HG03469 (cell line): ENCODE measurements around the gene ARHGAP40.
"Not testable (repeated sequence)": the region's sequence is repeated elsewhere in the genome, so short reads cannot be mapped to it uniquely, and the experiment has no call there.

Experiments used
- ATAC-seq: cut with Tn5 transposase; IDR thresholded peaks from one replicate; pipeline ENCODE4 v1.9.1; 2021; ENCODE audit warnings: mild to moderate bottlenecking, moderate library complexity, moderate number of reproducible peaks; ENCODE audit not compliant: unreplicated experiment

Gene ARHGAP40

GRCh38 chr20:38586181-38586525 is 15.5 kb upstream of the ARHGAP40 start:
- ATAC-seq, result no peak

DNA sequence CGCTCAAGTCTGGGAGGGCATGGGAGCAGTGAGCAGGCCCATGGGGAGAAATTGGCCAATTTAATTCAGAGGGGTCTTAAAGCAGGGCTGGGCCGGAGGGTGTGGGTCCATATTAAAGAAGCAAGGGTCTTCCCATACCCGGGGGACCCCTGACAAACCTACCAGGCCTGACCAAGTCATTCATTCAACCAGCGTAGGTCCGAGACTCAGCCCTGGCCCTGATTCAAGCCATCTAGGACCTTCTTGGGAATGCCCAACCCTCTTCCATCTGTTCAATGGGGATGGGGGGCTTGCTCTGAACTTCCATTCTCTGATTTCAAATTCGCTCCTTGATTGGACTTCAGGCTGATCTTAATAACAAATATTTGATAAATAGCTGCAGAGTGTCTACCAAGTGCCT is 13.3 kb upstream of the ARHGAP40 start:
- no peak for ATAC-seq

GRCh38 chr20:38589351-38589750 is 12.3 kb upstream of the ARHGAP40 start:
- ATAC-seq, result no peak

- no peak for ATAC-seq
Observed at GRCh38 chr20:38589967-38590675, 11.5 kb upstream of the ARHGAP40 start.

GRCh38 chr20:38590676-38591473 is 10.7 kb upstream of the ARHGAP40 start:
- ATAC-seq, result no peak

- ATAC-seq, result no peak
Observed at GRCh38 chr20:38591474-38592410, 9.9 kb upstream of the ARHGAP40 start.

- ATAC-seq, result not testable (repeated sequence)
Observed at GRCh38 chr20:38592411-38592790, 9.2 kb upstream of the ARHGAP40 start.

DNA sequence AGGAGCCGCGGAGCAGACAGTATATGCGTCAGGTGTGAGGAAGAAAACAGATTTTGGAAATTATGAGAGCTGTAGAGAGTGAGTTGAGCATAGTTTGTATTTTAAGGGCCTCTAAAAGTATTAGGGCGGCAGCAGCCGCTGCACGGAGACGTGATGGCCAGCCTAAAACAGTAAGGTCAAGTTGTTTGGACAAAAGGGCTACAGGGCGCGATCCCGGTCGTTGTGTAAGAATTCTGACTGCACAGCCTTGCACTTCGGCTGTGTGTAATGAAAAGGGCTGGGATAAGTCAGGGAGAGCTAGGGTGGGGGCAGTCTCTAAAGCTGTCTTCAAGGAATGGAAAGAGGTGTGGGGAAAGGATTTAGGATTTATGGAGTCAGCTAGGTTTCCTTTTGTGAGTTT is 7.3 kb upstream of the ARHGAP40 start:
- not testable (repeated sequence) for ATAC-seq

DNA sequence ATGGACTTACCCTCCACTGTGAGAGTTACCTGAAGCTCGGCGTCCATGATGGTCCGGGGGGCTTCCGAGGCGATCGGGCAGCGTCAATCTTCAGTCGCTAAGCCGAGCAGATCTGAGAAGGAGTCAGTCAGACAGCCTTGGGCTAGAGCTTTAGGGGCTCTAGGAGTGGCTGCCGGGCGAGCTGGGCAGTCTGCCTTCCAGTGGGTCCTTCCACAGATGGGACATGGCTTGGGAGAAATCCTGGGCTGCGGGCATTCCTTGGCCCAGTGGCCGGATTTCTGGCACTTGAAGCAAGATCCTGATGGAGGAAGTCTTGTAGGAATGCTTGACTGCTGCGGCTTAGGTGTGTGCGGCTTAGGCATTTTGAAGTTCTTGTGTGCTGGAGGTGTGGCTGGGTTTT is 5.7 kb upstream of the ARHGAP40 start:
- ATAC-seq, result not testable (repeated sequence)

DNA sequence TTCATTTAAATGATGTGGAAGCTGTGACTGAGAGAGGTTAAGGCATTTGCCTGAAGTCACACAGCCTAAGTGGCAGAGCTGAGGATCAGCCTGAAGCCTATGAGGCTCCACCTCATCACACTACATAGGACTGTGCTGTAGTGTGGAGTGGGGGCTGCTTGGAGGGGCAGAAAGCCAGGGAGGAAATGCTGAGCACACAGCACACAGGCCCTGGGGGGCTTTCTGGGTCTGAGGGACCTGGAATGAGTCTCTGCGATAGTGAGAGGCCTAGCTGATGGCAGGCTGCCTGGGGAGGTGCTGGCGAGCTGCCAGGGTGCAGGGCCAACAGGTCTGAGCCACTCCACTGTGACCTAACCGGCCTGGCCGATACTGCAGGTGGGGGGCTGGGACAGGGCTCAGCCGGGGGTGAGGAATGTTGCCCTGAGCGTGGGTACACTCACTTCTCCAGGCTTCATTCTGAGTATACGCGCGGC is 2.2 kb upstream of the ARHGAP40 start:
- ATAC-seq, result no peak

DNA sequence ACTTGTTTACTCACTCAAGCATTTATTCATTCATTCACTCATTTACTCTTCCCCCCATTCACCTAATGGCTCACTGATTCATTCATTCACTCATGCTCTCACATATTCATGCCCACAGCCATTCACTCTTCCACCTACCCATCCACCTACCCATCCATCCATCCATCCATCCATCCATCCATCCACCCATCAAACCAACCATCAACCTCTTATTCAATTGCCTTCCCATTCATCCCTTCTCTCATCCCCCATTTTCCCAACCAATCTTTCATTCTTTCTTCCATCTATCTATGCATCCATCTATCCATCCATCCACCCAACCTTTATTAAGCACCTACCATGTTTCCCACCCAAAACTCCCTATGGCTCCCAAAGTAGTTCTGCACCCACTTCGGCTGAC is 1.6 kb upstream of the ARHGAP40 start:
- no peak for ATAC-seq

DNA sequence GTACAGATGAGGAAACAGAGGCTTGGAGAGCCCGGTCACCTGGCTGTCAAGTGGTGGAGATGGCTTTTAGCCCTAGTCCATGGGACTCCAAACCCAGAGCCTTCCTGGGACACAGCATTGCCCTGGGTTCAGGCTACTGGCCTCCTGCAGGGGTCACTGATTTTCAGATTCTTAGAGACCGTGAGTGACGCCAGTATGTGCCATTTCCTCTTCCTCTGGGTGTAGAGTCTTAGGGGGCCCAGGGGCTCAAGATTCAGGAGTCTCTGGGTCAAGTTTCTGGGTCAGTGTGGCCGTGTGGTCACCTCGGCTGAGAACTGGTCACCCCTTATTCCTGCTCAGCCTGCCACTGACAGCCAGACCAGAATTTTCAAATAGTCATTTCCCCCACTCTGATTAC is 574 bp downstream of the ARHGAP40 start:
- ATAC-seq, result no peak

DNA sequence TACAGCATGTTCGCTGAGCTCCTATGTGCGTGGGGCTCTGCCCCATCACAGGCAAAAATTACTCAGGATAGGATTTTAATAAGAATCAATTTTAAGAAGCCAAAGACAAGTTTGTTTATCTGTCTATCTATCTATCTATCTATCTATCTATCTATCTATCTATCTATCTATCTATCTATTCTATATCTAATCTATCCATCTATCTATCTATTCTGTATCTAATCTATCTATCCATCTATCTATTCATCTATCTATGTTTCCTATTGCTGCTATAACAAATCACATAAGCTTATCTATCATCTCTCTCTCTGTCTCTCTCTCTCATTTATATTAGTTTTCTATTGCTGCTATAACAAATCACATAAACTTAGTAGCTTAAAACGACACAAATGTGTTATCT is 1.7 kb downstream of the ARHGAP40 start:
- no peak for ATAC-seq

GRCh38 chr20:38604873-38605303 is 3.3 kb downstream of the ARHGAP40 start:
- no peak for ATAC-seq

GRCh38 chr20:38607351-38607750 is 5.7 kb downstream of the ARHGAP40 start:
- ATAC-seq, result no peak

DNA sequence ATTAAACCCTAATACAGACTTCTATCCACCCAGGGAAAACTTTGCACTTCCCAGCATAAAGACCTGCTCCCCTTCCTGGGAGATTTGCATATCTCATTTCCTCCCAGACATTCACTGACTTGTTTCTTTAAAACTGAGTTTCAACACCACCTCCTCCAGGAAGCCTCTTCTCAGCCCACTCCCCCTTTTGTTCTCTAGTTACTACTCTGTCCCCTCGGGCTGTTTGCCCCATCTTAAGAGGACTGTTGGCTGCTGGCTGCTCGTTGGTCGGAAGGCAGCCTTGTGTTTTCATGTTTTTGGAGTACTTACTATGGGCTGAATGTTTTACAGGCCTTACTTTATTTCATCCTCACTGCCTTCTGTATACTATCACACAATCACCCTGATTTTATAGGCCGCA is 6.6 kb downstream of the ARHGAP40 start:
- ATAC-seq, result no peak

DNA sequence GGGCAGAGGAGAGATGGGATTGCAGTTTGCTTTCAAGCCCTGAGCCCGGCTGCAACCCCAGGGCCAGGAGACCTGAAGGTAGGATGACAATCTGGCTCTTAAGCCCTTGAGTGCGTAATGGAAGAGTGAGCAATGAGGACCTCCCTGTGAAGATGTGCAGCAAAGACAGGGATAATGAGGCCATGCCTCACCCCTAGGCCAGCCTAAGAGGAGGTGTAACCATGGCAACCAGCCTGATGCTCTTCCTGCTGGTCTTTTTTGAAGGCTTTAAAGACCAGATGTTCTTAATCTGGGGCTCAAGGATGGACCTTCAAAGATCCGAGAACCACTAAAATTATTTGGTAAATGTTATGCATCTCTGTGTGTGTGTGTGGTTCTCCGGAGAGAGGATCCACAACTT is 8.2 kb downstream of the ARHGAP40 start:
- ATAC-seq, result no peak

GRCh38 chr20:38610521-38610920 is 8.9 kb downstream of the ARHGAP40 start:
- no peak for ATAC-seq

DNA sequence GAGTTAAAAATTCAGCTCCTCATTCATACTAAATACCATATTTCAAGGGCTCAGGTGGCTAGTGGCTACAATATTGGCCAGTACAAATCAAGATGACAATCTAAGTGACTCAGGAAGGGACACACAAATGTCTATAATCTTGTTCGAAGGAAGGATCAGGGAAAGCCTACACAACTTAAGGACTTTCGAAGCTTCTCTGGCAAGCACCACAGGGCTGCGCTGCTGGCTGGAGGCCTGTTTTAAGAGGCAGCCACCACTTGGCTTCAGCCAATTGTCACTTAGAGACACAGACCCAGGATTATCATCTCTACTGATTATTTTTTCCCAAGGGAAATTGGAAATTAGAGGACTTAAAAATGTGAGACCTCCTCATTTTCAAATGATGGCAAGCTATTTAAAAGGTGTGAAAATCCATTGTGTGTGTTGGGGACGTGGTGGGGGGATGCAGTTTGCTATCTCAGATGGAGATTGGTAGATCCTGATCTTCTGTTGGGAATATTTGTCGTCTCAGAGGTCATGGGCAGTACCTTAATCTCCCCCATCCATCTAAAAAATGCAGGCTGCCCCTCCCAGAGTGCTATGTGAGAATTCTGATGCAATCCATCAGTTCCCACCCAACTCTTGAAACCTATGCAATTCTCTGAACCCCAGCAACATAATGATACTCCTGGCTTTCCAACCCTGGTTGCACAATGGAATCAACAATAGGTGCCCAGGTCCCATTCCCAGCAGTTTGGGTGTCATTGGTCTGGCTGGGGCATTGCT is 11.3 kb downstream of the ARHGAP40 start:
- no peak for ATAC-seq

DNA sequence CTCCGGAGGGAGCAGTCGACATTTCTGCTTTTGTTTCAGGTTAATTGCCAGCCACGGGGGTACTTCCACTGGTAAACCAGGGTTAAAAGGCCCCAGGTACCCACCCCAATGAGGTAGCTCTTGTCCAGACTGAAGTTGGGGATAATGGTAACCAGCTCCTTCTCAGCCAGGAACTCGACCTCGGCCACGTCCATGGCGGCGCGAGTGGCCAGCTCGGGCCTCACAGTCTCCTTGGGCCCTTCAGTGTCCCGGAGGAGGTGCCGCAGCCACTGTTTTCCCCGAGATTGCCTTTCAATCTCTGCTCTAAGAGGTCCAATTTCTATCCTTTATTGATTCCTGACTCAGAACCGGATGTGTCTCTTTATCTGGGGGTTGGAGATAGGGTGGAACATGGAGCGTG is 13.7 kb downstream of the ARHGAP40 start:
- no peak for ATAC-seq

DNA sequence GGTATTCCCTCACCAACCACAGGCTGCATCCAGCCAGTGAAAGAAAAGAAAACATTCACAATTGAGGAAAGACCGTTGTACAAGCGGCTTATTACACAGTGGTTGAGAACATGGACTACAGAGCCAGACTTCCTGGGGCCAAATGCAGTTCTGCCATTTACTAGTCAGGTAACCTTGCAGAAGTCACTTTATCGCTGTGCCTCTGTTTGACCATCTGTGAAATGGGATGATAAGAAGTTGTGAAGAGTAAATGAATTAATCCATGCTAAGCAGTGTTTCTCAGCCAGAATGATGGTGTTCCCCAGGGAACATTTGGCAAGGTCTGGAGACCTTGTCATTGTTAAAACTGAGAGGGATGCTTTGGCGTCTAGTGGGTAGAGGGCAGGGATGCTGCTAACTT is 14.8 kb downstream of the ARHGAP40 start:
- ATAC-seq, result no peak
